Measurements from ENCODE around the gene TACR1. TPM values are rescaled to one million over a fixed set of nuclear protein-coding genes. Genes with fewer than 3 reads are reported as not detected.

TACR1 gene
- total and polyA plus RNA-seq, 2 of the 4 experiments (the other 2 are of a cell fraction): under 0.01 to 0.09 TPM

DNA sequence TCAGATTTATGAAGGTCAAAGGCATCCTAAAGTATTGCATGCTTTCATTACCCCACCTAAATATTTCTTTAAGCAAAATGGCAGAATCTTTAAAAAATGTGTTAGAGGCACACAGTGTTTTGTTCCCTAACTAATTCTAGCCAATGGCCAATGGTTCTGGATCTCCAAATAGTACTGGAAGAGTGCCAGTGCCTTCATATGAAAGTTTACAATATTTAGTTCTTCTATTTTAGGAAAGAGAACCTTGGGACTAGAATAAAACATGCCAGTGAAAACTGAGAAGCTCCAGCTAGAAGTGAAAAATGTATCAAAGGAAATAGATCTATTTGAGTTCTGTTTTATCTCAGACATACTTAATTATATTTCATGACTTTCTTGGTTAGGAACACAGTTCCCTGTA, 37.1 kb downstream of the TACR1 start:
- H3K27me3 ChIP-seq (ENCODE audit: control insufficient read depth, insufficient read depth, low read length): peaks cover 1% of the 10 kb centered on the region; the same call in 1 of the 2 replicates
- H3K4me1 ChIP-seq (ENCODE audit: control insufficient read depth, insufficient read depth, low read length): no peaks in the 10 kb centered on the region
- H3K36me3 ChIP-seq (ENCODE audit: control insufficient read depth, insufficient read depth, low read length): no peaks in the 10 kb centered on the region
- no peak overlapping the region for H2AFZ ChIP-seq (replicated peaks; ENCODE audit: low read length, poor library complexity)
- in situ Hi-C loops (cut with MboI; ENCODE audit: low sequenced_read_pairs): no loop called here
- no peak overlapping the region for H3K27ac ChIP-seq (ENCODE audit: insufficient read depth, low read length)
- no peak overlapping the region for H2AK9ac ChIP-seq (replicated peaks; ENCODE audit: low read depth, low read length, poor library complexity)
- H2BK15ac ChIP-seq (ENCODE audit: low read depth, low read length): no peak overlapping the region
- no peaks in the 10 kb centered on the region for H4K20me1 ChIP-seq (ENCODE audit: insufficient read depth, low read length)
- H3K18ac ChIP-seq (ENCODE audit: low read depth, low read length): no peak overlapping the region
- no TSS peak for BruUV-seq (replicated peaks)
- H3K4ac ChIP-seq (ENCODE audit: low read depth, low read length): no peak overlapping the region
- no peaks in the 10 kb centered on the region for H3K9me3 ChIP-seq (ENCODE audit: control insufficient read depth, insufficient read depth, low read length)
- no peak overlapping the region for H3K9ac ChIP-seq (ENCODE audit: low read depth, low read length)
- dilution Hi-C loops (cut with HindIII; ENCODE audit: low sequenced_read_pairs, unreplicated experiment): no loop called here
- no peak overlapping the region for H2BK5ac ChIP-seq (ENCODE audit: low read depth, low read length, poor library complexity, severe bottlenecking)
- no peak overlapping the region for H4K91ac ChIP-seq (ENCODE audit: insufficient read depth, low read depth, low read length)
- ATAC-seq (ENCODE audit: low read depth) (no peak), DNase-seq (no peak)
- H2BK120ac ChIP-seq (ENCODE audit: low read depth, low read length): no peak overlapping the region
- no peak overlapping the region for H3K4me2 ChIP-seq (ENCODE audit: low read depth, low read length)
- H3K14ac ChIP-seq (replicated peaks; ENCODE audit: low read depth, low read length): no peak overlapping the region
- TF ChIP-seq USF2 (IDR thresholded peaks at IDR 0.05; ENCODE audit: low read depth, low read length) (no peak), SMC3 (IDR thresholded peaks at IDR 0.05; ENCODE audit: low read depth, low read length) (no peak), MAFK (IDR thresholded peaks at IDR 0.05; ENCODE audit: low read depth, low read length) (no peak), CEBPB (IDR thresholded peaks at IDR 0.05; ENCODE audit: low read depth, low read length) (no peak), RFX5 (IDR thresholded peaks at IDR 0.05; ENCODE audit: low read depth, low read length) (no peak), CTCF (conservative IDR thresholded peaks at IDR 0.05; ENCODE audit: low read depth, low read length) (no peak), POLR2A (IDR thresholded peaks at IDR 0.05; ENCODE audit: low read depth, low read length) (no peak), MXI1 (IDR thresholded peaks at IDR 0.05; ENCODE audit: borderline replicate concordance, low read depth, low read length) (no peak), BHLHE40 (IDR thresholded peaks at IDR 0.05; ENCODE audit: low read depth, low read length) (no peak), FOS (IDR thresholded peaks at IDR 0.05; ENCODE audit: low read depth, low read length) (no peak), RAD21 (IDR thresholded peaks at IDR 0.05; ENCODE audit: low read length) (no peak)
- TF ChIP-seq, protein P1, sequence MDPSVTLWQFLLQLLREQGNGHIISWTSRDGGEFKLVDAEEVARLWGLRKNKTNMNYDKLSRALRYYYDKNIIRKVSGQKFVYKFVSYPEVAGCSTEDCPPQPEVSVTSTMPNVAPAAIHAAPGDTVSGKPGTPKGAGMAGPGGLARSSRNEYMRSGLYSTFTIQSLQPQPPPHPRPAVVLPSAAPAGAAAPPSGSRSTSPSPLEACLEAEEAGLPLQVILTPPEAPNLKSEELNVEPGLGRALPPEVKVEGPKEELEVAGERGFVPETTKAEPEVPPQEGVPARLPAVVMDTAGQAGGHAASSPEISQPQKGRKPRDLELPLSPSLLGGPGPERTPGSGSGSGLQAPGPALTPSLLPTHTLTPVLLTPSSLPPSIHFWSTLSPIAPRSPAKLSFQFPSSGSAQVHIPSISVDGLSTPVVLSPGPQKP (IDR thresholded peaks at IDR 0.05; ENCODE audit: borderline replicate concordance, low read depth, low read length): no peak
- no peak overlapping the region for H4K5ac ChIP-seq (ENCODE audit: low read depth, low read length)
- H3K23ac ChIP-seq (ENCODE audit: low read depth, low read length): no peak overlapping the region
- intact Hi-C loops (cut with micrococcal nuclease): no loop called here
- POLR2A ChIA-PET (ENCODE audit: unreplicated experiment): no interaction called here
- no peaks in the 10 kb centered on the region for H3K9me1 ChIP-seq (ENCODE audit: insufficient read depth, low read length)
- no peaks in the 10 kb centered on the region for H3K79me1 ChIP-seq (ENCODE audit: low read depth in 1 of 2, low read length in 2 of 2)
- no peak overlapping the region for H3K56ac ChIP-seq (ENCODE audit: extremely low read depth, insufficient read depth, low read length)
- H2AK5ac ChIP-seq (ENCODE audit: low read depth, low read length): no peak overlapping the region
- CTCF ChIA-PET: no interaction called here
- no peak overlapping the region for H2BK20ac ChIP-seq (ENCODE audit: low read depth, low read length)
- no peak overlapping the region for H4K8ac ChIP-seq (ENCODE audit: low read depth in 2 of 2, low read length in 2 of 2)
- H3K4me3 ChIP-seq (ENCODE audit: insufficient read depth, low read depth, low read length): no peak overlapping the region
